WI38 (cell line): ENCODE results near the gene MAL.
"Not testable (repeated sequence)": the region's sequence is repeated elsewhere in the genome, so short reads cannot be mapped to it uniquely, and the experiment has no call there.

ENCODE experiments used
- H3K4me3 ChIP-seq: 2 replicates; pipeline ENCODE4 v1.5.1; 2011; ENCODE audit warnings: low read depth, mild to moderate bottlenecking, control low read depth, low read length
- CTCF ChIP-seq: IDR thresholded peaks from 2 replicates; pipeline ENCODE4 v1.5.1; 2012; ENCODE audit warnings: low read depth, mild to moderate bottlenecking, control low read depth, low read length

MAL gene

DNA sequence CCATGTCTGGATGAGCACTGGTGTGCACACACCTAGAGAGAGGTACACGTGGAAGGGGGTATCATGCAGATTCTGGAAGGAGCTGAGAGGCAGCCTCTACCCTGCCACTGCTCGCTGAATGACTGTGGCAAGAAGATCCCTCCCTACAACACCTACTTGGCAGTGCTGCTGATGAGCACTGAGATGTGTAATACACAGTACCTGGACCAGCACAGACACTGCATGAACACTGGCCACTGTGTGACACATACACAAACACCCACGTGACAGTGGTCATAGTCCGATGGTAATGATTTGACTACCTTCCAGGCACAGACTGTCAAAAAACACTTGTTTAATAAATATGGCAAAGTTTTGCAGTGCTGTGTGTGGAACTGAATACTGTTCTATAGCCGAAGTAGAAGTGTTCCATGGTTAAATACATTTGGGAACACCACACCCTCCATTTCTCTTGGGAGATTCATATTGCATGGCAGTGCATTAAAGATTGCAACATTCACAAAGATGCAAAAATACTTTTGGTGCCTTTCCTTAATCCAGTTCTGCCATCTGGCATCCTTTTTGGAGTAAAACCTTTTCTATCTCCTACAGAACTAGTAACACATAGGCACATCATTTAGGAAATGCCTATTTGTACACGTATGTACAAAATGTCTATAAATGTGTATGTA lies 66.5 kb downstream of the MAL start:
- no peak for TF ChIP-seq CTCF
- H3K4me3 ChIP-seq, result no peak overlapping the region

DNA sequence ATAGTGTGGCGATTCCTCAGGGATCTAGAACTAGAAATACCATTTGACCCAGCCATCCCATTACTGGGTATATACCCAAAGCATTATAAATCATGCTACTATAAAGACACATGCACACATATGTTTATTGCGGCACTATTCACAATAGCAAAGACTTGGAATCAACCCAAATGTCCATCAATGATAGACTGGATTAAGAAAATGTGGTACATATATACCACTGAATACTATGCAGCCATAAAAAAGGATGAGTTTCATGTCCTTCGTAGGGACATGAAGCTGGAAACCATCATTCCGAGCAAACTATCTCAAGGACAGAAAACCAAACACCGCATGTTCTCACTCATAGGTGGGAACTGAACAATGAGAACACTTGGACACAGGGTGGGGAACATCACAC lies 72.8 kb downstream of the MAL start:
- not testable (repeated sequence) for H3K4me3 ChIP-seq

- no peak overlapping the region for H3K4me3 ChIP-seq
- TF ChIP-seq CTCF, result no peak
Observed at GRCh38 chr2:95099910-95100309, 74.4 kb downstream of the MAL start.
